Kidney (tissue), 14 donors: ENCODE measurements around the gene BAK1. TPM values are rescaled to one million over a fixed set of nuclear protein-coding genes. Genes with fewer than 3 reads are reported as not detected.

Experiments used
- DNase-seq, 5 donors: peaks; one replicate each; pipeline ENCODE4 v3.0.0-alpha.2; 2013 to 2020
- FAIRE-seq: peaks from 2 replicates; lab custom pipeline; 2012; peaks lifted over from hg19 to GRCh38; lab: Jason Lieb, UNC
- H3K27ac ChIP-seq, 2 donors: one replicate each; pipeline ENCODE4 v1.7.0; 2013; ENCODE audit warnings: low read depth in 2 of 2, low read length in 2 of 2, inconsistent platforms in 1 of 2
- H3K27me3 ChIP-seq: one replicate; pipeline ENCODE4 v1.7.1; 2013; ENCODE audit warnings: low read length, inconsistent platforms; ENCODE audit not compliant: control insufficient read depth, insufficient read depth
- H3K36me3 ChIP-seq, 3 donors: one replicate each; pipeline versions ENCODE4 v1.7.0 to v1.7.1; 2013; ENCODE audit warnings: low read length in 3 of 3, control low read depth in 1 of 3, inconsistent platforms in 1 of 3; ENCODE audit not compliant: insufficient read depth in 3 of 3, control insufficient read depth in 2 of 3
- H3K4me1 ChIP-seq, 3 donors: one replicate each; pipeline versions ENCODE4 v1.7.0 to v1.7.1; 2013; ENCODE audit warnings: low read length in 3 of 3, inconsistent platforms in 1 of 3, low read depth in 1 of 3; ENCODE audit not compliant: control insufficient read depth in 2 of 3, insufficient read depth in 2 of 3
- H3K4me3 ChIP-seq, 3 donors: one replicate each; pipeline versions ENCODE4 v1.7.0 to v1.8.1; 2013; ENCODE audit warnings: low read length in 3 of 3, control low read depth in 1 of 3, inconsistent platforms in 1 of 3
- H3K9ac ChIP-seq, 3 donors: one replicate each; pipeline versions ENCODE4 v1.7.0 to v1.7.1; 2013; ENCODE audit warnings: low read length in 3 of 3, control low read depth in 1 of 3, inconsistent platforms in 1 of 3
- H3K9me3 ChIP-seq, 3 donors: one replicate each; pipeline versions ENCODE4 v1.7.0 to v1.7.1; 2013; ENCODE audit warnings: low read length in 3 of 3, control low read depth in 1 of 3, inconsistent platforms in 1 of 3; ENCODE audit not compliant: control insufficient read depth in 2 of 3, insufficient read depth in 1 of 3
- CTCF ChIP-seq: IDR thresholded peaks from 3 replicates; pipeline ENCODE4 v1.5.1; 2012; ENCODE audit warnings: mild to moderate bottlenecking, moderate library complexity, borderline replicate concordance; ENCODE audit not compliant: insufficient read depth; ENCODE audit errors: extremely low read depth
- intact Hi-C: fragments of 100-400 bp; cut with DNase I; formaldehyde crosslinking; loops from one replicate; pipeline ENCODE4 v1.11.1; 2022
- polyA plus RNA-seq: library from polyadenylated mRNA; stranded (reverse); fragments of 350-450 nt; fragmentation: Illumina TruSeq; extraction: RNeasy Lipid Tissue Mini Kit (QIAGEN cat#74804); gene quantifications from one replicate; pipeline ENCODE4 v1.2.3, GENCODE V29; 2014; ENCODE audit warnings: low read depth, low replicate concordance; ENCODE audit not compliant: insufficient read depth
- total RNA-seq: library from RNA; stranded (reverse); fragmentation: NEBNext Ultra II Directional; extraction: Animal tissue kit (Norgen Biotek cat#: 25700); gene quantifications from one replicate; pipeline ENCODE4 v1.2.1, GENCODE V29; 2021
- donor health status: control.
- donor health status: control.
- donor health status: control.
- donor health status: control.
- donor health status: control.
- donor health status: DM: yes; HTN: yes; CAD: no.
- donor health status: Normal renal cell carcinoma (clear cell type).

BAK1 gene
- total and polyA plus RNA-seq, 2 donors from 2014 or later = 22.3 to 26.7 TPM

DNA sequence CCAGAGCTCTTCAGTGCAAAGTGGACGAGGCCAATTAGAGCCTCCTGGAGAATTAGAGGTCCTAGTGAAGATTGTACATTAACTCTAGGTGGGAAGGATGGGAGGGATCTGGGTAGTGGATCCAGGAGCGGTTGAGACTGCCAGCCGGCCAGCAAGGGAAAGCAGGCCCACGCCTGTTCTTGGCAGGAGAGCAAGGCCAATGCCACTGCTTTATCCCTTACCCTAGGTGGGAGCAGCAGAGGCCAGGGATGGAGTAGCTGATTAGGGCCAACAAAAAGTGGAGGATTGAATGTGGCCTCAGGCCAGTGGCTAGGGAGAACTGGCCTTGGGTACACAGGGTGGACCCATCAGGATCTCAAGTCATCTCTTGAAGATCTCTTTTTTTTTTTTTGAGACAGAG, 44.8 kb upstream of the BAK1 start:
- H3K9ac ChIP-seq = no peak overlapping the region
- no peak overlapping the region for H3K4me3 ChIP-seq
- H3K9me3 ChIP-seq = no peaks in the 10 kb centered on the region
- intact Hi-C loops = no loop called here
- no peak for FAIRE-seq
- no peak for TF ChIP-seq CTCF
- no peaks in the 10 kb centered on the region for H3K27me3 ChIP-seq
- peak in 1 of 5 donors; percentile 66 for DNase-seq
- no peak overlapping the region for H3K27ac ChIP-seq
- no peaks in the 10 kb centered on the region for H3K36me3 ChIP-seq
- H3K4me1 ChIP-seq = peaks cover 0 to 7% (median 2%) of the 10 kb centered on the region in 3 donors

DNA sequence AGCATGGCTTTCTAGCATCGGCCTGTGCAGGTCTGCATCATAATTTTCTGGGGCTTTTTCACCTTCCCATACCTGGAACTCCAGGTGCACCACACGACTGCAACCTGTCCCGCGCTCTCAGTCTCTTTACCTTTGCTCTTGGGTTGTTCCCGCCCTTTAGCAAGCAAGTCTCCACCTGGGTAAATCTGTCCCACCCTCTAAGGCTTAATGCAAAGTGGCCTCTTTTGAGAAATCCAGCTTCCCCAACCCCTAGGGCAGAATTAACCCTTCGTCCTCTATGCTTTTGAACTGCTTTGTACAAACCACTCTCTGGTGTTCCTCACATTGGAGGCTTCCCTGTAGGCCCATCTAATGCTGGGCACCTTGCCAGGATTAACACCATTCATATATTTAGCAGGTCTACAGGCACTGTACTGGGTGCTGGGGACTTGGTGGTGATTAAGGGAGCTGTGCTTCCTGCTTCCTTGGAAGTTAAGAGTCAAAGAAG, 43.9 kb upstream of the BAK1 start:
- no peak for TF ChIP-seq CTCF
- no peak overlapping the region for H3K9ac ChIP-seq
- H3K4me3 ChIP-seq = no peak overlapping the region
- intact Hi-C loops = no loop called here
- no peaks in the 10 kb centered on the region for H3K36me3 ChIP-seq
- H3K27ac ChIP-seq = no peak overlapping the region
- DNase-seq (peak in 1 of 5 donors; percentile 6), FAIRE-seq (no peak)
- no peaks in the 10 kb centered on the region for H3K27me3 ChIP-seq
- H3K9me3 ChIP-seq = no peaks in the 10 kb centered on the region
- H3K4me1 ChIP-seq = peaks cover 0 to 12% (median 2%) of the 10 kb centered on the region in 3 donors

GRCh38 chr6:33622456-33623431, 42.7 kb upstream of the BAK1 start:
- Histone ChIP-seq H3K9me3 (no peaks in the 10 kb centered on the region), H3K9ac (peak overlapping the region in 1 of 3 donors; percentile 65), H3K27ac (peak overlapping the region; percentile 0 to 25), H3K4me3 (peak overlapping the region in 2 of 3 donors; percentile 56 to 63), H3K4me1 (peaks cover 0 to 12% (median 2%) of the 10 kb centered on the region in 3 donors), H3K27me3 (no peaks in the 10 kb centered on the region), H3K36me3 (no peaks in the 10 kb centered on the region)
- intact Hi-C loops = no loop called here
- no peak for FAIRE-seq
- no peak for TF ChIP-seq CTCF
- DNase-seq = peak in 1 of 5 donors; percentile 78
